Measurements from ENCODE around the gene ZYG11B.
"Not testable (repeated sequence)": the region's sequence is repeated elsewhere in the genome, so short reads cannot be mapped to it uniquely, and the experiment has no call there.

Gene ZYG11B

DNA sequence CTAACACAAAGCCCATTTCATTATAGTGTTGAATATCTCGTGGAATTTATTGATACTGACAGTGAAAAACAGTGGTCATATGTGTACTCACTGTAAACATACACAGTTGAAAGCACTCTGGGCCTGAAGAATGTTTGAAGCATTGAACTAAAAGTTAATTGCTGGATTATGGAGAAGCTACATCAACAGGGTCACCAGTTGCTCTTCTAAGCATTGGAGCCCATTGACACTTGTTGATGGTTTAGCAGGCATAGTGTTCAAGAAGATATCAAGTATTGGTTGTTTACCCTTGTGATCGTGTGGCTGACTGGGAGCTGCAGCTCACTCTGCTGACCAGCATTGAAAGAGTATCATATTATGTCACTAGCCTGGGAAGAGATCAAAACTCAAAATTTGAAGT lies 126.6 kb downstream of the ZYG11B start:
- no peak for DNase-seq (ENCODE audit: low read depth in 2 of 2)

DNA sequence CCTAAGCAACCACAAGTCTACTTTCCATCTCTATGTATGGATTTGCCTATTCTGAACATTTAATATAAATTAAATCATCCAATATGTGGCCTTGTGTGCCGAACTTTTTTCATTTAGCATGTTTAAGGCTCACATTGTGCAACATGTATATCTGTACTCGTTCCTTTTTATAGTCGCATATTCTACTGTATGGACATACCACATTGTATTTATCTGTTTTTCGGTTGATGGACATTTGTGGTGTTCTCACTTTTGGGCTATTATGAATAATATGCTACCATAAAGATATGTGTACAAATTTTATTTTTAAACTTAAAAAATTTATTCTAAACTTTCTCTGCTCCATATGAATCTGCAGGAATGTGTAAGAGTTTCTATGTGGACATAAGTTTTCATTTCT lies 129.3 kb downstream of the ZYG11B start:
- DNase-seq (ENCODE audit: low read depth in 2 of 2), result no peak

DNA sequence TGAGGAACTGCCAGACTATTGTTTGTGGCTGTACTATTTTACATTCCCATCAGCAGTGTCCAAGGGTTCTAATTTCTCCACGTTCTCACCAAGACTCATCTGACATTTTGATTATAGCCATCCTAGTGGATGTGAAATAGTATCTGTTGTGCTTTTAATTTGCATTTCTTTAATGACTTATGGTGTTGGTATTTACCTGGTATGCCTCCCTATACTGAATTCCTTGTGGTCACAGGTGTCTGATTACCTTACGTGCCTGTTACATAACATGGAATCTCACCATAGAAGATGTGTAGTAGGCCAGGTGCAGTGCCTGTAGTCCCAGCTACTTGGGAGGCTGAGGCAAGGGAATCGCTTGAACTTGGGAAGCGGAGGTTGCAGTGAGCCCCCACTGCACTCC lies 129.8 kb downstream of the ZYG11B start:
- no peak for DNase-seq (ENCODE audit: low read depth in 2 of 2)

DNA sequence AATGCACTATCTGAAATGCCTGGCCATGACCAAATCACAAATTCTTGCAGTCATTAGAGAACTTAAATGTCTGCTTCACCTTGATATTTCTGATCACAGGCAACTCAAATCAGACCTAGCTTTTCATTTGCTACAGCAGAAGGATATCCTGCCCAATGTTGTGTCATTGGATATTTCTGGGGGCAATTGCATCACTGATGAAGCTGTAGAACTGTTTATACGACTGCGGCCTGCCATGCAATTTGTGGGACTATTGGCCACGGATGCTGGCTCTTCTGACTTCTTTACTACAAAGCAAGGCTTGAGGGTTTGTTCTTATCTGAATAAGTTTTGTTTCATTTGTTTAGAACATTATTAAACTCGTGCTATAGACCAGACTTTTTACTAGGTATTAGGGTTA lies 131.2 kb downstream of the ZYG11B start:
- DNase-seq (ENCODE audit: low read depth in 2 of 2), result no peak

DNA sequence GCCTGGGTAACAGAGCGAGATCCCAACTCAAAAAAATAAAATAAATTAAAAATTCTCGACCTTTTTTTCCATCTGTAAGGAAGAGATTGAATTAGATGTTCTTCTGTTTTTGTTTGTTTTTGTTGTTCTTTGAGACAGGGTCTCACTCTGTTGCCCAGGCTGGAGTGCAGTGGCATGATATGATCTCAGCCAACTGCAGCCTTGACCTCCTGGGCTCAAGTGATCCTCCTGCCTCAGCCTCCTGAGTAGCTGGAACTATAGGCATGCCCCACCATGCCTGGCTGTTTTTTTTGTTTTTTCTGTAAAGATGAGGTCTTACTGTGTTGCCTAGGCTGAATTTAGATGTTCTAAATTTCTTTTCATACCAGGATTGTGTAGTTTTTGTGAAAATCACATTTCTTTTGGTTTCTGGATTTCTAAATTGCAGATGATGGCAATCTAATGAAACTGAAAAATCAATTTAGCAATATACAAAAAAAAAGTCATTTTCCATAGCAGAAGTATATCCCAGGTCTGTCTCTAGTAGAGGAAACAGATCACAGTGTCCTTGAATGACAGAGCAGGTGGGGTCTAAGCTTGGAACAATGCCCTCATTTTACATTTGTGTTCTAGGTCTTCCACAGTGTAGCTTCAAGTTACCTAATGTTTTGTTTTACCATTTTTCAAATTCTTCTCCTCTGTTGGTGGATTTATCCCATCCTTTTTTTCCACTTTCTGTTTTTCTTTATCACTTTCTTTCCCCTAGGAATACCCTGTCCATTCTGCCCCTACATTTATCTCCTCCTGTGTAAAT lies 136.6 kb downstream of the ZYG11B start:
- no peak for DNase-seq (ENCODE audit: low read depth in 2 of 2)

DNA sequence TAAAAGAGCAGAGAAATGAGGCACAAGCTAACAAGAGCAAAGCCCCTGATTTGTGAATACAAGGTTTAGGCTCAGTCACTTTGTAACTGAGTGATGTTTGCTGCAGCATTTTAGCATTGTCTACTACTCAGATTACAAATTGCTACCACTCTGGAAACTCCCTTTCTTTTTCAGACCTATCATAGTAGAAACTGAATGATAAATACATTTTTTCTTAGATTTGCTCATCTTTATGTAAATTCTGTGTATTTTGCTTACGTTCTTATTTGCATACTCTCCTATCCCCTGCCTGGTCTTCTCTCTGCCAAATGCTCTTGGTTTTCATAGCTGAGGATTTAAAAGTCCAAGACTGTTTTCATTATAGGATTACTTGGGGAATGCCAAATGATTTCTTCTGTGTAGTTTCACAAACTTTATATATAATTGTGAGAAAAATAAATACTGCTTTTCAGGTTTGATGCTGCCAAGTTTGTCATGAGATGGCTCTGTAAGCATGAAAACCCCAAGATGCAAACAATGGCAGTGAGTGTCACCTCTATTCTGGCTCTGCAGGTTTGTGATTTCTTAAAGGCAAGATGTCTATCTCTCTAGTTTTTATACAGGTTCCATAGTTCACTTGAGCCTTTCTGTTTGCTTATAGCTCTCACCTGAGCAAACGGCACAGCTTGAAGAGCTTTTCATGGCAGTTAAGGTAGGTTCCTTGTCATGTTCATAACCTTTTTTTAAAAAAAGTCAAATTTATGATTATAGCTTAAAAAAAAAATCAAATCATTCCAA lies 141.0 kb downstream of the ZYG11B start:
- no peak for DNase-seq (ENCODE audit: low read depth in 2 of 2)

DNA sequence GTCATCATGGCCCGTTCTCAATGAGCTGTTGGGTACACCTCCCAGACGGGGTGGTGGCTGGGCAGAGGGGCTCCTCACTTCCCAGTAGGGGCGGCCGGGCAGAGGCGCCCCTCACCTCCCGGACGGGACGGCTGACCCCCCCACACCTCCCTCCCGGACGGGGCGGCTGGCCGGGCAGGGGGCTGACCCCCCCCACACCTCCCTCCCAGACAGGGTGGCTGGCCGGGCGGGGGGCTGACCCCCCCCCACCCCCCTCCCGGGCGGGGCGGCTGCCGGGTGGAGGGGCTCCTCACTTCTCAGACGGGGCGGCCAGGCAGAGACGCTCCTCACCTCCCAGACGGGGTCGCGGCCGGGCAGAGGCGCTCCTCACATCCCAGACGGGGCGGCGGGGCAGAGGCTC lies 143.5 kb downstream of the ZYG11B start:
- not testable (repeated sequence) for DNase-seq (ENCODE audit: low read depth in 2 of 2)

DNA sequence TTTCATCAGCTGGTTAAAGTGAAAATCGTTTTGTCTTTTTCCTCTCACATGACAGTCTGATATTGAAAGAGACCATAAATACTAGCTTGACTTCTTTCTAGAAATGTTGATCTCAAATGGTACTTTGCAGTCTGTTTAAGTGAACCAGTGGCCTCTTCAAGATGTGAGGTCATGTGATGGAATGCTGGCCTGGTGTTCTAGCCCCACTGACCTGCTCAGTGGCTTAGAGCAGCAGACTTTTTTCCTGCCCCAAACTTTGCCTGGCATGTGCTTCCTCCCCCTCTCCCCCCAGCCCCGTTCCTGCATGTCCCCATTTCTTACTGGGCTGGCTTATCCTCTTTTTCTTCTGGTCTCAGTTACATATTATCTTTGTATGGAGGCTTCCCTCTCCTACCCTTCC lies 150.6 kb downstream of the ZYG11B start:
- DNase-seq (ENCODE audit: low read depth in 2 of 2), result no peak

All from stimulated activated CD4-positive, alpha-beta T cell treated with anti-CD3 and anti-CD28 coated beads, Interleukin-4, amount 100 ng/mL, for 48 hours (primary cell).